Neural progenitor cell (in vitro differentiated cells): ENCODE results near the gene ARHGAP33.

Experiments
- CTCF ChIP-seq: fragments of 200-600 bp; sonication (generic); IDR thresholded peaks from 2 replicates; pipeline ENCODE4 v1.5.1; 2017; ENCODE audit warnings: antibody characterized with exemption, mild to moderate bottlenecking
- EZH2 ChIP-seq: fragments of 200-600 bp; sonication (generic); IDR thresholded peaks from 2 replicates; pipeline ENCODE4 v1.6.1; 2017; ENCODE audit warnings: antibody characterized with exemption, mild to moderate bottlenecking, moderate library complexity
- EZH2phosphoT487 ChIP-seq: fragments of 200-600 bp; sonication (generic); IDR thresholded peaks from 2 replicates; pipeline ENCODE4 v1.6.1; 2017; ENCODE audit warnings: antibody characterized with exemption

DNA sequence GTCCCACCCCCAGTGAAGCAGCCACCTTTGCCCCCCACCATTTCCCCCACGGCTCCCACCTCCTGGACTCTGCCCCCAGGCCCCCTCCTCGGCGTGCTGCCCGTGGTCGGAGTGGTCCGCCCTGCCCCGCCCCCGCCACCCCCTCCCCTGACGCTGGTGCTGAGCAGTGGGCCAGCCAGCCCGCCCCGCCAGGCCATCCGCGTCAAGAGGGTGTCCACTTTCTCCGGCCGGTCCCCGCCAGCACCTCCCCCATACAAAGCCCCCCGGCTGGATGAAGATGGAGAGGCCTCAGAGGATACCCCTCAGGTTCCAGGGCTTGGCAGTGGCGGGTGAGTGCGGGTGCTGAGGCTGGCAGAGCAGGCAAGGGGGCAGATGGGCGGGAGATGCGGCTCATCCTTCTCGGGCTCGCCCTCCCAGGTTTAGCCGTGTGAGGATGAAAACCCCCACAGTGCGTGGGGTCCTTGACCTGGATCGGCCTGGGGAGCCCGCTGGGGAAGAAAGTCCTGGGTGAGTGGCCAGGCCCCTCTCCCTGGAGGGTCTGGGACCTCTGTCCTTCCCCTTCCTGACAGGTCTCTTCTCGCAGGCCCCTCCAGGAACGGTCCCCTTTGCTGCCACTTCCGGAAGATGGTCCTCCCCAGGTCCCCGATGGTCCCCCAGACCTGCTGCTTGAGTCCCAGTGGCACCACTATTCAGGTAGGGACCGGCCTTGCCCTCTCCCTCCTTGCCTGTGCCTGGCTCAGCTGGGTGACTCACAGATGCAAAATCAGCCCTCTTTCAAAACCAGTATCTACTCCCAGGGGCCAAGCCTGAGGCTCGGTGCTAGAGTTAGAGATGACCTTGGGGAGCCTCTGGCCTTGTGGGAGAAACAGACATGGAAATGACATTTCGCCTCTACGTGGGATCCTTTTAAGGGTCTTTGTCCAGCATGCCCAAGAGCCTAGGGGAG is 41.9 kb upstream of the ARHGAP33 start:
- no peak for TF ChIP-seq CTCF
- TF ChIP-seq EZH2phosphoT487: no peak
- no peak for TF ChIP-seq EZH2
